Ovary (tissue), 9 donors: ENCODE measurements around the gene SPPL3. TPM values are rescaled to one million over a fixed set of nuclear protein-coding genes. Genes with fewer than 3 reads are reported as not detected.

Experiments used
- DNase-seq, 5 donors: peaks; one replicate each; pipeline ENCODE4 v3.0.0-alpha.2; 2019 to 2020
- H3K27ac ChIP-seq, 2 donors: fragments of 200-600 bp; one replicate each; pipeline versions ENCODE4 v1.5.1 to v1.8.0; 2019 to 2022
- H3K27me3 ChIP-seq: fragments of 200-600 bp; one replicate; pipeline ENCODE4 v1.8.0; 2022
- H3K36me3 ChIP-seq: fragments of 200-600 bp; sonication (generic); one replicate; pipeline ENCODE4 v1.5.1; 2019
- H3K4me1 ChIP-seq: one replicate; pipeline ENCODE4 v1.8.1; 2013; ENCODE audit warnings: mild to moderate bottlenecking, moderate library complexity; ENCODE audit not compliant: insufficient read depth
- H3K4me3 ChIP-seq: fragments of 200-600 bp; sonication (generic); one replicate; pipeline ENCODE4 v1.5.1; 2017
- H3K9me3 ChIP-seq, 2 donors: fragments of 200-600 bp in 1 of 2; sonication (generic) in 1 of 2; one replicate each; pipeline versions ENCODE4 v1.5.1 to v1.8.1; 2013 to 2019; ENCODE audit warnings: mild to moderate bottlenecking in 1 of 2, moderate library complexity in 1 of 2
- CTCF ChIP-seq, 3 donors: fragments of 450-650 bp in 2 of 3; fragments of 200-600 bp in 1 of 3; IDR thresholded peaks; one replicate each; pipeline versions ENCODE4 v1.5.1 to v1.8.0; 2016 to 2022; ENCODE audit warnings: antibody characterized with exemption in 3 of 3, mild to moderate bottlenecking in 1 of 3
- EP300 ChIP-seq: sonication (generic); formaldehyde crosslinking; IDR thresholded peaks from one replicate; pipeline ENCODE4 v1.6.1; 2017; ENCODE audit warnings: antibody characterized with exemption
- POLR2A ChIP-seq: fragments of 450-650 bp; IDR thresholded peaks from one replicate; pipeline ENCODE4 v1.6.1; 2017; ENCODE audit warnings: antibody characterized with exemption, mild to moderate bottlenecking, moderate library complexity
- WGBS, 3 donors: extraction: QIAGEN DNeasy Blood & Tissue Kit in 1 of 3; methylation state at CpG; one replicate each; pipeline versions ENCODE4 v1.1.5 to v1.1.7; 2013 to 2017; 5-methylcytosine and 5-hydroxymethylcytosine counted together
- intact Hi-C, 4 donors: fragments of 100-400 bp; cut with DNase I; formaldehyde crosslinking; loops; one replicate each; pipeline versions ENCODE4 v1.11.0 to v1.15.1; 2022 to 2023
- polyA plus RNA-seq, 2 donors: library from polyadenylated mRNA; stranded (reverse); fragments of 200-250 nt in 1 of 2; fragments of 350-450 nt in 1 of 2; fragmentation: Illumina TruSeq in 1 of 2; extraction: RNeasy Lipid Tissue Mini Kit (QIAGEN cat#74804) in 1 of 2; gene quantifications; one replicate each; pipeline ENCODE4 v1.2.3, GENCODE V29; 2013 to 2014
- total RNA-seq, 7 donors: library from RNA; depleted of rRNA in 2 of 7; stranded (reverse); fragments of >200 nt in 2 of 7; fragmentation: NEBNext Ultra II Directional in 3 of 7; extraction: Animal tissue kit (Norgen Biotek cat#: 25700) in 3 of 7; gene quantifications; one replicate each; pipeline versions ENCODE4 v1.1.0 to v1.2.4, GENCODE V29; 2016 to 2023
- donor health status: DM: no; HTN: no; CAD: no; lungs with moderate emphysema.
- donor health status: DM: no; HTN: no; CAD: no.
- donor health status: Bipolar disorder and iron deficiency.
- donor health status: DM: yes; HTN: yes; CAD: no.
- donor health status: DM: no; HTN: no; CAD: no.
- donor health status: DM: yes; HTN: yes; CAD: no.

Gene SPPL3
- total and polyA plus RNA-seq, 9 donors = 24.2 to 87.4 (median 51.9) TPM

- Histone ChIP-seq H3K4me3 (no peak overlapping the region), H3K4me1 (no peaks in the 10 kb centered on the region), H3K9me3 (no peaks in the 10 kb centered on the region), H3K27me3 (no peaks in the 10 kb centered on the region), H3K27ac (no peak overlapping the region), H3K36me3 (no peaks in the 10 kb centered on the region)
- intact Hi-C loops = no loop called here
- no peak for DNase-seq
- TF ChIP-seq CTCF (IDR thresholded peaks at IDR 0.05) = no peak
- no peak for TF ChIP-seq EP300
- TF ChIP-seq POLR2A = no peak
- 65 to 75% (median 70%) methylated on average over 9 of the region's 9 CpGs for WGBS, 3 donors
These were observed 28.9 kb upstream of the SPPL3 start for GRCh38 chr12:120932956-120933526.

GRCh38 chr12:120932058-120932457 lies 27.9 kb upstream of the SPPL3 start:
- Histone ChIP-seq H3K4me3 (no peak overlapping the region), H3K4me1 (no peaks in the 10 kb centered on the region), H3K36me3 (no peaks in the 10 kb centered on the region), H3K27ac (no peak overlapping the region), H3K27me3 (no peaks in the 10 kb centered on the region), H3K9me3 (no peaks in the 10 kb centered on the region)
- intact Hi-C loops = no loop called here
- no peak for TF ChIP-seq CTCF (IDR thresholded peaks at IDR 0.05)
- TF ChIP-seq POLR2A = no peak
- TF ChIP-seq EP300 = no peak
- WGBS, 3 donors = 76 to 85% (median 76%) methylated on average over 7 of the region's 7 CpGs
- no peak for DNase-seq

- no peak overlapping the region for H3K27ac ChIP-seq
- no peaks in the 10 kb centered on the region for H3K36me3 ChIP-seq
- intact Hi-C loops = no loop called here
- H3K27me3 ChIP-seq = no peaks in the 10 kb centered on the region
- no peak overlapping the region for H3K4me3 ChIP-seq
- TF ChIP-seq POLR2A (no peak), CTCF (IDR thresholded peaks at IDR 0.05) (no peak), EP300 (no peak)
- 90 to 93% (median 93%) methylated on average over 5 of the region's 5 CpGs for whole genome bisulfite sequencing, 3 donors
- no peaks in the 10 kb centered on the region for H3K9me3 ChIP-seq
- no peaks in the 10 kb centered on the region for H3K4me1 ChIP-seq
- no peak for DNase-seq
These were observed 25.9 kb upstream of the SPPL3 start for GRCh38 chr12:120930032-120930431.

GRCh38 chr12:120928864-120929652 lies 24.9 kb upstream of the SPPL3 start:
- WGBS, 3 donors = 69 to 75% (median 71%) methylated on average over 13 of the region's 13 CpGs
- intact Hi-C loops = no loop called here
- no peaks in the 10 kb centered on the region for H3K9me3 ChIP-seq
- TF ChIP-seq CTCF (IDR thresholded peaks at IDR 0.05) (no peak), EP300 (no peak), POLR2A (no peak)
- no peaks in the 10 kb centered on the region for H3K27me3 ChIP-seq
- H3K4me3 ChIP-seq = no peak overlapping the region
- no peaks in the 10 kb centered on the region for H3K4me1 ChIP-seq
- H3K36me3 ChIP-seq = no peaks in the 10 kb centered on the region
- no peak for DNase-seq
- H3K27ac ChIP-seq = no peak overlapping the region
